ENCODE results near the gene USP28.
A peak's percentile ranks its signal among the peaks of the same experiment; 100 is the strongest.
"Not testable (repeated sequence)": the region's sequence is repeated elsewhere in the genome, so short reads cannot be mapped to it uniquely, and the experiment has no call there.

The USP28 gene, protein sequence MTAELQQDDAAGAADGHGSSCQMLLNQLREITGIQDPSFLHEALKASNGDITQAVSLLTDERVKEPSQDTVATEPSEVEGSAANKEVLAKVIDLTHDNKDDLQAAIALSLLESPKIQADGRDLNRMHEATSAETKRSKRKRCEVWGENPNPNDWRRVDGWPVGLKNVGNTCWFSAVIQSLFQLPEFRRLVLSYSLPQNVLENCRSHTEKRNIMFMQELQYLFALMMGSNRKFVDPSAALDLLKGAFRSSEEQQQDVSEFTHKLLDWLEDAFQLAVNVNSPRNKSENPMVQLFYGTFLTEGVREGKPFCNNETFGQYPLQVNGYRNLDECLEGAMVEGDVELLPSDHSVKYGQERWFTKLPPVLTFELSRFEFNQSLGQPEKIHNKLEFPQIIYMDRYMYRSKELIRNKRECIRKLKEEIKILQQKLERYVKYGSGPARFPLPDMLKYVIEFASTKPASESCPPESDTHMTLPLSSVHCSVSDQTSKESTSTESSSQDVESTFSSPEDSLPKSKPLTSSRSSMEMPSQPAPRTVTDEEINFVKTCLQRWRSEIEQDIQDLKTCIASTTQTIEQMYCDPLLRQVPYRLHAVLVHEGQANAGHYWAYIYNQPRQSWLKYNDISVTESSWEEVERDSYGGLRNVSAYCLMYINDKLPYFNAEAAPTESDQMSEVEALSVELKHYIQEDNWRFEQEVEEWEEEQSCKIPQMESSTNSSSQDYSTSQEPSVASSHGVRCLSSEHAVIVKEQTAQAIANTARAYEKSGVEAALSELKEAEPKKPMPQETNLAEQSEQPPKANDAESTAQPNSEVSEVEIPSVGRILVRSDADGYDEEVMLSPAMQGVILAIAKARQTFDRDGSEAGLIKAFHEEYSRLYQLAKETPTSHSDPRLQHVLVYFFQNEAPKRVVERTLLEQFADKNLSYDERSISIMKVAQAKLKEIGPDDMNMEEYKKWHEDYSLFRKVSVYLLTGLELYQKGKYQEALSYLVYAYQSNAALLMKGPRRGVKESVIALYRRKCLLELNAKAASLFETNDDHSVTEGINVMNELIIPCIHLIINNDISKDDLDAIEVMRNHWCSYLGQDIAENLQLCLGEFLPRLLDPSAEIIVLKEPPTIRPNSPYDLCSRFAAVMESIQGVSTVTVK

DNA sequence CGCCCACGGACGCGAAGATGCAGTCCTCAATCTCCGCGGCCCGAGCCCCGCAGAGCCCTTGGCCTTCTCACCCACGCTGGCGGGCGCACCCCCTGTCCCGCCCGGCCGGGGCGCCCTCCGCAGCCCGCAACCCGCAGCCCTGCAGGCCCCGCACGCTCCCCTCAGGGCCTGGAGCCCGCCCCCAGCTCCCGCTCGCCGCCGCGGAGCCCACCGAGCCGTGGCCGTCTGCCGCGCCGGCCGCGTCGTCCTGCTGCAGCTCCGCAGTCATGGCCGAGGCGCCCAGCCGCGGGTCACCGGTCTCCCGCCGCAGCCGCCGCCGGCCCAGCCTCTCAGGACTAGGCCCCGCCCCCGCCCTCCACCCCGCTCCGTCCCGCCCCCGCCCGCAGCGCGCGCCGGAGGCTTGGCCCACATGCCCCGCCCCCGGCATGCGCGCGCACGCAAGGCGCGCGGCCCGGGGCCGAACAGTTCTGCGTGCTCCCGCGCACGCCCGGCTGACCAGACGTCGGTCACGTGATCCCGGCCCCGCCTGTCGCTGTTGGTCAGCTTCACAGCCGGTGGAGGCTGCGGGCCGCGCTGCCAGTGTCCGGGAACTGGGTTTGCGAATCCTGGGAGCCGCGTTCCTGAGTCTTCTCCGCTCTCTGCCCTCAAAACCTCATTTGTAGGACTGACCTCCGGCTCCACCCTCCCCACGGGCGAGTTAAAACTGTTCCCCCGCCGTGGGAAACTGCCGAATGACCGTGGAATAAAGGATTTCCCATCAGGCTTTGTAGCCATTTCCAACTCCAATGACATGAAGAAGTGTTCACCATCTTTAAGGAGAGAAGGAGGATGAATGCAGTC is at the start of gene USP28:
USP28 (minus strand) TSS at position 339 of the 840 bp plus-strand sequence; CDS start at position 268, 71 bp downstream.
- DNase-seq = peak; percentile 95

DNA sequence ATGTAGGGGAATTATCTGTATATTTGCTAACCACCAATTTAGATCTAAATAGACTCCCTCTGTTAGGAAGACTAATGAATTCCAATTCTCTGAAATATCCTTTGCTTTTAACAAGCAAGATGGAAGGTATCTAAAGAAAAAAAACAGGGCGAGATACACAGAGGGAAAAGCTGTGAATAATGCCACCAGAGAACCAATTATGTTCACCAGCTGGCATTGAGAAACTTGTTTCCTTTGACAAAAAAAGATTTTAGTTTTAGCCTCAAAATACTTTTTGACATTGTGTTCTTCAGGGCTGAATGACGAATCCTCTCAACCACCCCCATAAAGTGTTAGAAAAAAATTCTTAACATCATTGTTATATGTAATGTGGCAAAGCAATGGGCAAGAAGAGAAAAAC is 48.2 kb upstream of the USP28 start:
- no peak for DNase-seq

- not testable (repeated sequence) for DNase-seq
Measured at GRCh38 chr11:113911491-113911890, 36.1 kb upstream of the USP28 start.

GRCh38 chr11:113908098-113908497 is 32.7 kb upstream of the USP28 start:
- DNase-seq = no peak

DNA sequence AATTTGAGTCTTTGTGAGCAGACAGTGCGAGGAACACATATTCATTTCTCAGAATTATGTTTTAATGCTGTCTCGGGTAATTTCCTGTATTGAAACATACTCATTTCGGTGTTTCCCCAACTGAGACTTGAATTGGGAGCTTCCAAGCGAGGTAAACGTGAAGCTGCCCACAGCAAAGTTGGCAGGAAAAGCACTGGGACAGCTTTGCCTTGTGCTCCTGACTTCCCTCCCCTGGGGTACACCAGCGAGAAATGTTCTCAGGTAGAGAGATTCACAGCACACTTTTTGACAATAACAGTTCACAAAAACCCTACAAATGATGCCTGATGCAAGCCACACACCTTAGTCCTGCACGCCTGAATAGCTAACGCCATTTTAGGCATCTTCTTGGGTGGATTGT is 32.3 kb upstream of the USP28 start:
- no peak for DNase-seq

DNA sequence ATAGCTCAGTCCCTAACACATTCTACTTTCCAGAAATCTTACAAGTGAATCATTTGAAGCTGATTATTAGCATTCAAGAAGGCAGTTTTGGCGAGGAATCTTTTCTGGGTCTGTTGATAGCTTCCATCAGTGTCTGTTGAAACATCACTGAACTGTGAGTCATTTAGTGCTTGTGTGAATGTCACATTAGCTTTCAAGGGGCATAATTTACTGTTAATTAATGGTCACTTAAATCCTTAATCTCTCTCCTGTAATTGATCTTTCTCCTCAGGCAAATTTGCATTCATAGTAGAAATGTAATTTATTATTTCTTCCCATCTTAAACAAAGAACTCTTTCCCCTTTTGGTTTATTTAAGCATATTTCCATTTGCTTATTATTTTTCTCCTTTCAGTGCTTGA is 31.8 kb upstream of the USP28 start:
- DNase-seq = no peak

GRCh38 chr11:113906516-113906915 is 31.1 kb upstream of the USP28 start:
- no peak for DNase-seq

- DNase-seq = no peak
Measured at GRCh38 chr11:113906038-113906437, 30.7 kb upstream of the USP28 start.

GRCh38 chr11:113904379-113905101 is 29.2 kb upstream of the USP28 start, which contains the start of gene HTR3B:
HTR3B (plus strand) TSS chr11:113904796; CDS start chr11:113904934, 138 bp downstream.
- DNase-seq = no peak

DNA sequence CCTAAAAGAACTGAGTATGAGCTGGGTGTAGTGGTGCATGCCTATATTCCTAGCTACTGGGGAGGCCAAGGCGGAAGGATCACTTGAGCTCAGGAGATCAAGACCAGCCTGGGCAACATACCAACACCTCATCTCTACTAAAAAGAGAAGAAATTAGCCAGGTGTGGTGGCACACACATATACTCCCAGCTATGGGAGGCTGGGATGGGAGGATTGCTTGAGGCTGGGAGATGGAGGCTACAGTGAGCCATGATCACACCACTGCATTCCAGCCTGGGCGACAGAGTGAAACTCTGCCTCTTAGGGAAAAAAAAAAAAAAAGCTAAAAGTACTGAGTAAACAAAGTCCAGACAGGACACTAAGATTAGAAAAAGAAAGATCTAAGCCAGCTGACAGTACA is 25.8 kb upstream of the USP28 start:
- no peak for DNase-seq

DNA sequence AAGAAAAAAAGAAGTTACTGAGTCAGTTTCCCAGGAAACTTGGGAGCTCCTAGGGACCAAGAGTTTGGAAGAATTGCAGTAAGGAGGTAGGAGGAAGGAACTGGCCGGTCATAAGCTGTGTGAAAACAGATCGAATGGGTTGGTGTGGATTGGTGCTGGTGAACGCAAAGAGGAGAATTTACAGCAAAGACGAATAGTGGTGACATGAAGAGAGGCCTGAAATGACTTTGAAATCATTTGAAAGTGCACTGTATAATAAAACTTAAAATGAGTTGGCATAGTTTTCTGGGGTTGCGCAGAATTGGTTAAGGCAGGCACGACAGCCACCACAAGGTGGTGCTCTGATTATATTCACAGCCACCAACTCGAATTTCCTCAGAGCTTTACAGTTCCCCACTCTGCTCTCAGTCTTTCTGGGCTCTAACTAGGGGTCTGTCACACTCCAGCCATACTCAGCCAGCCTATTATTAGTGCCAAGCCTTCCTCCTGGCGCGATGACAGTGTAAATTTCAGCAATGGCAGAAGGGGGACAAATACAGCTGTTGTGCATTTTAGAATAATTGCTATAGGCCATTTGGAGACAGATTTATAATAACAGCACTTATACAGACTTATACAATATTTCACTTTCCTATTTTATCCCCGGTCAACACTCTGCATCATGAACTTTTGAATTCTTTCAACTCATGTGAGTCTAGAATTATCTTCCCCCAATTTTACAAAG is 20.9 kb upstream of the USP28 start:
- DNase-seq = peak; percentile 14

GRCh38 chr11:113895367-113896155 is 20.2 kb upstream of the USP28 start:
- no peak for DNase-seq

- DNase-seq = no peak
Measured at GRCh38 chr11:113894421-113894996, 19.1 kb upstream of the USP28 start.

DNA sequence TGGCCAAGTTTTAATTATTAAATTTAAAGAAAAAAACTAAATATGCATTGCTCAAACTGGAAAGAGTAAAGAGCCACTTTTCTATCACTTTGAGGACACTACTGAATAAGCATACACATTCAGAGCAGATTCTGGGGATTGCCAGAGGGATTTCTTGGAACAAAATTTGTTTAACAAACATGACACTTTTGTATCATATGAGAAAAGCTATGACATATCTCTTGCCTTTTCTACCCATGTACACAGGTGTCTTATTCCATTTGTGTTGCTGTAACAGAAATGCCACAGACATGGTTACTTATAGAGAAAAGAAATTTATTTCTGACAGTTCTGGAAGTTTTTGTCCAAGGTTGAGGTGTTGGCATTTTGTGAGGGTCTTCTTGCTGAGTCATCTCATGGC is 13.5 kb upstream of the USP28 start:
- no peak for DNase-seq

GRCh38 chr11:113885897-113886296 is 10.5 kb upstream of the USP28 start:
- DNase-seq = no peak

- peak; percentile 69 for DNase-seq
Measured at GRCh38 chr11:113884361-113884836, 9.0 kb upstream of the USP28 start.

DNA sequence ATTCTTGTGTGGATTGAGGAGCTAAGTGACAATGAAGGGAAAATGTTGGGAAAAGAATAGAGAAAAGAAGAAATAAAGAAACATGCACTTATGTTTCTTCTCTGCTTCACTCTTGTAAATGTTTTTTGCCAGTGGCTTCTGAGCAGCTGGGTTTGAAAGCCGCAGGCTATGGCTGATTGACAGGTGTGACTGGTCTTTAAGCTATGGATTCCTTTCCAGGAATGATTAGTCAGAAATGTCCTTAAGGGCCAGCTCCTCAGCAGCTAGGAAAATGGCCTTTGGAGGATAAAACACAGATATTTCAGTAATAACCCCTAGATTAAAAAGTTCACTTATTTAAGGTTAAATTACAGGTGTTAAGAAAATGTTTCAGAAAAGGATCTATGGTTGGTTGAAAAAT is 6.5 kb upstream of the USP28 start:
- DNase-seq = peak; percentile 21

GRCh38 chr11:113880971-113881370 is 5.6 kb upstream of the USP28 start:
- no peak for DNase-seq

GRCh38 chr11:113879446-113879845 is 4.1 kb upstream of the USP28 start:
- DNase-seq = not testable (repeated sequence)

DNA sequence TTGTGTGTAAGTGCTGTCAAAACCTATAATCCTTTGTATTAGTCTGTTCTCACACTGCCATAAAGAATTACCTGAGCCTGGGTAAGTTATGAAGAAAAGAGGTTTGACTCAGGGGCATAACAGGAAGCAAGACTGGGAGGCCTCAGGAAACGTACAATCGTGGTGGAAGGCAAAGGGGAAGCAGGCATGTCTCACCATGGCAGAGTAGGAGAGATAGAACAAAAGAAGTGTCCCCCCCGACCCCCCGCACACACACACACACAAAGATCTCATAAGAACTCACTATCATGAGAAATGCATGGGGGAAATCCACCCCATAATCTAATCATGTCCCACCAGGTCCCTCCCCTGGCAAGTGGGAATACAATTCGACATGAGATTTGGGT is 2.3 kb upstream of the USP28 start:
- no peak for DNase-seq

Data from fibroblast of upper back skin (primary cell).